Stimulated activated naive B cell treated with anti-CD40 and anti-IgM and Interleukin-4, amounts not matched to agents 10 μg/mL and 1 μg/mL and 100 μg/mL, for 72 hours (primary cell): ENCODE results near the gene RSPO4.

Experiments used
- ATAC-seq, 2 donors: fragments of 150-1000 bp; cut with Tn5 transposase; replicated peaks; 2 replicates each; pipeline ENCODE4 v1.10.0; 2021; ENCODE audit warnings: moderate library complexity in 1 of 2
- DNase-seq: peaks from one replicate; pipeline ENCODE4 v3.0.0; 2021
- H3K27ac Mint-ChIP-seq: one replicate; pipeline ENCODE4 v1.8.0; 2022; ENCODE audit warnings: mild to moderate bottlenecking, mixed read lengths
- H3K27me3 Mint-ChIP-seq, 2 donors: one replicate each; pipeline ENCODE4 v1.8.0; 2022; ENCODE audit warnings: mixed read lengths in 2 of 2
- H3K36me3 Mint-ChIP-seq, 2 donors: one replicate each; pipeline ENCODE4 v1.8.0; 2022; ENCODE audit warnings: mixed read lengths in 2 of 2, mild to moderate bottlenecking in 1 of 2
- H3K4me1 Mint-ChIP-seq, 2 donors: one replicate each; pipeline ENCODE4 v1.8.0; 2022; ENCODE audit warnings: mixed read lengths in 2 of 2, mild to moderate bottlenecking in 1 of 2
- H3K4me3 Mint-ChIP-seq, 2 donors: one replicate each; pipeline ENCODE4 v1.8.0; 2022; ENCODE audit warnings: mild to moderate bottlenecking in 2 of 2, mixed read lengths in 2 of 2, moderate library complexity in 1 of 2
- H3K9me3 Mint-ChIP-seq, 2 donors: one replicate each; pipeline ENCODE4 v1.8.0; 2022; ENCODE audit warnings: mixed read lengths in 2 of 2, mild to moderate bottlenecking in 1 of 2

The RSPO4 gene

GRCh38 chr20:910870-911770, 91.0 kb downstream of the RSPO4 start:
- no peaks in the 10 kb centered on the region for H3K36me3 Mint-ChIP-seq
- no peaks in the 10 kb centered on the region for H3K9me3 Mint-ChIP-seq
- no peak overlapping the region for H3K27ac Mint-ChIP-seq
- H3K27me3 Mint-ChIP-seq: peaks cover 17 to 36% of the 10 kb centered on the region in 2 donors
- H3K4me1 Mint-ChIP-seq: peaks cover under 1 to 2% of the 10 kb centered on the region in 2 donors
- no peak for DNase-seq
- H3K4me3 Mint-ChIP-seq: no peak overlapping the region
- ATAC-seq: no peak

GRCh38 chr20:910132-910869, 91.8 kb downstream of the RSPO4 start:
- ATAC-seq (no peak), DNase-seq (no peak)
- Mint-ChIP-seq H3K4me1 (peaks cover 9 to 10% of the 10 kb centered on the region in 2 donors), H3K27ac (no peak overlapping the region), H3K9me3 (no peaks in the 10 kb centered on the region), H3K4me3 (no peak overlapping the region), H3K27me3 (peaks cover 17 to 32% of the 10 kb centered on the region in 2 donors), H3K36me3 (no peaks in the 10 kb centered on the region)

GRCh38 chr20:909641-910040, 92.5 kb downstream of the RSPO4 start:
- no peak for DNase-seq
- H3K36me3 Mint-ChIP-seq: no peaks in the 10 kb centered on the region
- peaks cover 13 to 17% of the 10 kb centered on the region in 2 donors for H3K4me1 Mint-ChIP-seq
- ATAC-seq: no peak
- H3K27ac Mint-ChIP-seq: no peak overlapping the region
- no peak overlapping the region for H3K4me3 Mint-ChIP-seq
- H3K9me3 Mint-ChIP-seq: no peaks in the 10 kb centered on the region
- H3K27me3 Mint-ChIP-seq: peaks cover 14 to 25% of the 10 kb centered on the region in 2 donors
